SJCRH30 (cell line): ENCODE results near the gene BRF1. TPM values are rescaled to one million over a fixed set of nuclear protein-coding genes. Genes with fewer than 3 reads are reported as not detected.

Experiments used
- total RNA-seq: library from RNA; depleted of rRNA; stranded (reverse); fragments of >200 nt; shearing (Covaris generic); gene quantifications from 2 replicates; pipeline ENCODE4 v1.2.3, GENCODE V29; 2014; rRNA removed

The BRF1 gene
- total RNA-seq, 1 experiment from 2014 or later: 31.4 TPM

Other genes starting within 250 kb of the BRF1 start
- 0.40 and 0.63 TPM in 2 replicates for gene GPR132, start 235.6 kb downstream of the BRF1 start, total RNA-seq
- gene JAG2, start 132.2 kb downstream of the BRF1 start, total RNA-seq: 24.7 and 28.1 TPM in 2 replicates
- gene NUDT14, start 119.7 kb downstream of the BRF1 start, total RNA-seq: 65.9 and 92.3 TPM in 2 replicates
- not detected in 2 replicates for gene BTBD6, start 52.5 kb downstream of the BRF1 start, total RNA-seq
- 33.4 and 43.4 TPM in 2 replicates for gene PACS2, start 13.7 kb upstream of the BRF1 start, total RNA-seq
- 0.06 and 0.20 TPM in 2 replicates for gene TEX22, start 97.5 kb upstream of the BRF1 start, total RNA-seq
- gene MTA1, start 118.8 kb upstream of the BRF1 start, total RNA-seq: 91.7 and 117 TPM in 2 replicates
- gene CRIP2, start 173.8 kb upstream of the BRF1 start, total RNA-seq: 68.2 and 71.7 TPM in 2 replicates
- gene CRIP1, start 185.9 kb upstream of the BRF1 start, total RNA-seq: 0.14 TPM in 1 of 2 replicates, not detected in the other
- gene TEDC1, start 190.2 kb upstream of the BRF1 start, total RNA-seq: 30.9 and 37.4 TPM in 2 replicates
- 4.4 and 4.8 TPM in 2 replicates for gene TMEM121, start 225.6 kb upstream of the BRF1 start, total RNA-seq